Cardiac fibroblast (primary cell): ENCODE data around the gene UBAP1.
A peak's percentile ranks its signal among the peaks of the same experiment; 100 is the strongest.
"Not testable (repeated sequence)": the region's sequence is repeated elsewhere in the genome, so short reads cannot be mapped to it uniquely, and the experiment has no call there.

Experiments
- DNase-seq, 2 donors: peaks; one replicate each; pipeline versions ENCODE4 v3.0.0 to v3.0.0-alpha.2; 2010; ENCODE audit warnings: low read depth in 2 of 2
- H3K4me3 ChIP-seq, 2 donors: replicated peaks in 1 of 2; 1 replicate in 1 of 2; 2 replicates in 1 of 2; pipeline ENCODE4 v1.5.1; 2011; ENCODE audit warnings: low read depth in 2 of 2, low read length in 2 of 2, mild to moderate bottlenecking in 2 of 2, moderate library complexity in 1 of 2
- TF ChIP-seq, protein P1 (sequence below): IDR thresholded peaks from one replicate; pipeline ENCODE4 v1.5.1; 2011; ENCODE audit warnings: low read depth, mild to moderate bottlenecking, low read length, inconsistent platforms

The UBAP1 gene

DNA sequence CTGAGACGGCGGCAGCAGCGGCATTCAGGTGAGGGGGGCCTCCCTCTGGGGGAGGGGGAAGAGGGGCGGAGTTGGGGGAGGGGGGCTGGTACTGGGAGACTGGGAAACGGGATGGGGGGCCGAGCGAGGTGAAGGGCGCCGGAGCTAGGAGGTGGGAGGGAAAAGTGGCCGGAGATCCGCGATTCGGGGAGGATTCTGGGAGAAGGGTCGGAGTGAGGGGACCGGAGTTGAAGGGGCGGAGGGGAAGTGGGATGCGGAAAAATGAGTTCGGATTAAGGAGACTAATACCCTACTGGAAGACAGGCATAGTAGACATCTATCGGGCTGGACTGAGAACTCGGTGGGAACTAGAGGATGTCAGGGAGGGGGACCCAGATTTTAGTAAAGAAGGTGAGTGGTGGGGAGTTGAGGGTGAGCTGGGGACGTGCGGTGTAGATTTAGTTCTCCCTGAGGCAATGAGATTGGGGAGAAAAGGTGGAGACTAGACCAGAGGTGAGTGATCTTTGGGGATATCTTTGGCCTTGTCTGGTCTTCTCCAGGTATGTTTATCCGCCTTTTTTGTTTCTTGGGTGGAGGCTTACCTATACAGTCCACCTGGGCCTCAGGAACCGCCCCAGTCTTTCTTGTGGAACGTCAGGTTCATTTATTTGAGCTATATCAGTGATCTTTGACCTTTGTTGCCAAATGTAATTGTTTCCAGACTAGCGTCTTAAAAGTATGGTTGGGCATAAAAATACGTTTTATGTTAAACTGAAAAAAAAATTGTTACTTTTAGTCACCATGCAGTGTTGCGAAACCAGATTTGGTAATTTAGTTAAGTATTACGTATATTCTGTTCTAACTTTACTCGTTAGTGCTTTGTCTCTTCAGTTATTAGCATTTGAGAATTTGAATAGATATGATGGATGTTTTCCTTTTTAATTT, 632 bp downstream of the UBAP1 start:
- peak overlapping the region; percentile 64 to 87 for H3K4me3 ChIP-seq
- peak; percentile 69 to 85 for DNase-seq
- TF ChIP-seq, protein P1, sequence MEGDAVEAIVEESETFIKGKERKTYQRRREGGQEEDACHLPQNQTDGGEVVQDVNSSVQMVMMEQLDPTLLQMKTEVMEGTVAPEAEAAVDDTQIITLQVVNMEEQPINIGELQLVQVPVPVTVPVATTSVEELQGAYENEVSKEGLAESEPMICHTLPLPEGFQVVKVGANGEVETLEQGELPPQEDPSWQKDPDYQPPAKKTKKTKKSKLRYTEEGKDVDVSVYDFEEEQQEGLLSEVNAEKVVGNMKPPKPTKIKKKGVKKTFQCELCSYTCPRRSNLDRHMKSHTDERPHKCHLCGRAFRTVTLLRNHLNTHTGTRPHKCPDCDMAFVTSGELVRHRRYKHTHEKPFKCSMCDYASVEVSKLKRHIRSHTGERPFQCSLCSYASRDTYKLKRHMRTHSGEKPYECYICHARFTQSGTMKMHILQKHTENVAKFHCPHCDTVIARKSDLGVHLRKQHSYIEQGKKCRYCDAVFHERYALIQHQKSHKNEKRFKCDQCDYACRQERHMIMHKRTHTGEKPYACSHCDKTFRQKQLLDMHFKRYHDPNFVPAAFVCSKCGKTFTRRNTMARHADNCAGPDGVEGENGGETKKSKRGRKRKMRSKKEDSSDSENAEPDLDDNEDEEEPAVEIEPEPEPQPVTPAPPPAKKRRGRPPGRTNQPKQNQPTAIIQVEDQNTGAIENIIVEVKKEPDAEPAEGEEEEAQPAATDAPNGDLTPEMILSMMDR = no peak

DNA sequence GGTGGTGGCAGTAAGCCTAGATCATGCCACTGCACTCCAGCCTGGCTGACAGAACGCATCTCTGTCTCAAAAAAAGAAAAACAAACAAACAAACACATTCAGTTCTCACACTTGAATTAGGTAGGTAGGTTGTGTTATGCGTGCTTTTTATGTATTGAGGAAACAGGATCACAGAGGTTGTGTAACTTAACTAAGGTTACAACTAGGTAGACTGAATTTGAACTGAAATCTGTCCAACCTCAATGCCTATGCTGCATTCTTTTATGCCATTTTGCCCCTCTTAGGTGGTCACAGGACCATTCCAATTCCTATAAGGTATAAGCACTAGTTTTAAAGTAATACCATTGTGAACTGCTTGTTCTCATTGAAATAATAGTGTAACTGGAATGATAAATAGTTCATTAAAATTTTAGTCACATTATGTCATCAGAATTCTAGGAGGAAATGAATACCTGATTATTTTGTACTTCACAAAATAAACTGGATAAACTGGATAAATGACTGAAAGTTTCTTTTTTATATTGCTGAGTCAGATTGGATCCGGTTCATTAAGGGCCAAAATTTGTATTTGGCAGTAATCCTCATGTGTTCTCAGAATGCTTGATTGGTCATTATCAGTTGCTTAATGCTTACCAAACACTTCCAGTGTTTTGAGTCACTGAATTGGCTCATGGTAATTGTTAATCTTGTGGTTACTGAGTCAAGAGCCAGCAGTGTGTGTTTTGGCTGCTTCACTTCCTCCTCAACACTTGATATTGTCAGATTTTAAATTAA, 7.1 kb downstream of the UBAP1 start:
- TF ChIP-seq, protein P1 = no peak
- no peak overlapping the region for H3K4me3 ChIP-seq
- peak; percentile 93 to 96 for DNase-seq

DNA sequence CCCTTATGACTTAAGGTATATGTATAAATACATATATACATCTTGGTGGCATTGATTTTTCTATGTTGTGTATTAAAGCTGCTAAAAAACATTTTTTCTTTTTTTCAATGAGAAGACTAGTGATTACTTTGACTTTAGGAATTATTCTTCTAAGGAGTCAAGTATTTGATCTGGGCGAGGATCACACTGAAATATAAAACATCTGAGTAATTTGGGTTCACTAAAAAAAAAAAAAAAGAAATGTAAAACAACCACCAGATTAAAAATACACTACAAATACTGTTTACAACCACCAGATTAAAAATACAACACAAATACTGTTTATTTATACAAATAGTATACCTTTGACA, 9.0 kb downstream of the UBAP1 start:
- TF ChIP-seq, protein P1 = no peak
- H3K4me3 ChIP-seq = no peak overlapping the region
- DNase-seq = no peak

DNA sequence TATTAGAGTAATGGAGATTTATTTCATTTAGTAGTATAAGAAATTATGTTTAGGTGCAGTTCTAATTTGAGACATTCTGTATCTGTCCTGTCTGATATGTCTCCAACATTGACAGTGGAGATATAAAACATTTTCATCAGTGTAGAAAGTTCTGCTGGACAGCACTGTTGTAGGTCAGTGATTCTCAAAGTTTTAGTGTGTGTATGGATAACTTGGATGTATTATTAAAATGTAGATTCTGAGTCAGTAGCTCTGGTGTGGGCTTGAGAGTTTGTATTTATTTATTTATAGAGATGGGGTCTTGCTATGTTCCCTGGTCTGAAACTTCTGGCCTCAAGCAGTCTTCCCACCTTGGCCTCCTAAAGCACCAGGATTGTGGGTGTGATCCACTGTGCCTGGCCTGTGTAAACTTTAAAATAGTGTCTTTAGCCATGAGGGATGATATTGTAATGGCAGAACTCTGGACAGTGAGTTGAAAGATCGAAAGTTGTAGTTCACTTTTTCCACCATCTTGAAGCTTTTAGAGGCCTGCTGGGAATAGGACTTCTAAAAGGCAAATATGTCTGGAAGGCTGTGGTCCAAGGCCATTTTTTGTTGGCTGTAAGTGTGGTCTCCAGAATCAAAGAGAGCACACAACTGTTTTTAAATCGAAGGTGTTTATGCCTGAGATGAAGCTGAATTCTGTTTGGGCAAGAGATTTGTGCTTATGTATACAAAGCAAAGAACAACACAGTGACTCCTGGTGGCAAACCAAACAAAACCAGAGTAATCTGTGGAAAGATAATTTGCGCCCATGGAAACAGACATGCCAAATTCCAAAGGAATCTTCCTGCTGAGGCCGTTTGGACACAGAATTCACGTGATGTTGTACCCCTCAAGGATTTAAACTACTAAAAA, 12.4 kb downstream of the UBAP1 start:
- peak; percentile 53 to 56 for DNase-seq
- TF ChIP-seq, protein P1 = peak; percentile 19
- H3K4me3 ChIP-seq = no peak overlapping the region

DNA sequence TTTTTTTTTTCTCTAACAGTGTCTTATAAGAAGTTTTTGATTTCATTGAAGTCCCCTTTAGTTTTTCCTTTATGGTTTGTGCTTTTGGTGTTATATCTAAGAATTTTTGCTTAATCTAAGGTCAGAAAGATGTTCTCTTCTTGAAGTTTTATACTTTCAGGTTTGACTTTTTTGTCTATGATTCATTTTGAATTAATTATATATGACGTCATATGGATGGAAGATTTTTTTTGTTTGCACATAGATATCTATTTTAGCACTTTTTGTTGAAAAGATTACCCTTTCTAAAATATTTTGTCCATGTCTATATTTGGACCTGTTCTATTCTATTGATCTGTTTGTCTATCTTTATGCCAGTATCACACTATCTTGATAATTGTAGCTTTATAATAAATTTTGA, 16.3 kb downstream of the UBAP1 start:
- TF ChIP-seq, protein P1 = no peak
- H3K4me3 ChIP-seq = no peak overlapping the region
- no peak for DNase-seq

- not testable (repeated sequence) for H3K4me3 ChIP-seq, DNase-seq
These were observed 18.4 kb downstream of the UBAP1 start for GRCh38 chr9:34197286-34197685.
